K562 (cell line): ENCODE measurements around the gene PDZRN3. TPM values are rescaled to one million over a fixed set of nuclear protein-coding genes. Genes with fewer than 3 reads are reported as not detected.

Experiments used
- ATAC-seq: fragments of 200-7000 bp; cut with Tn5 transposase; 3 replicates; pipeline ENCODE4 v1.9.1; 2020; ENCODE audit warnings: moderate library complexity
- BruUV-seq: library from RNA; stranded (reverse); fragments of 400-500 nt; replicated peaks from 2 replicates; lab custom pipeline; 2021; lab: Mats Ljungman, UMichigan
- CTCF ChIA-PET: fragments of 300-600 bp; formaldehyde crosslinking; extraction: SDS; loops from one replicate; lab custom pipeline; 2021; ENCODE audit warnings: low intra/inter-chr PET ratio; lab: Yijun Ruan, JAX
- POLR2A ChIA-PET: fragments of 300-600, 350-650 bp; sonication (Branson Sonifier 250); formaldehyde crosslinking; extraction: SDS; loops from one replicate; lab custom pipeline; 2021; ENCODE audit warnings: antibody characterized with exemption, inconsistent platforms; lab: Yijun Ruan, JAX
- DNase-seq, 4 experiments: peaks; one replicate each; pipeline versions ENCODE4 v3.0.0 to v3.0.0-alpha.2; 2011 to 2018; ENCODE audit warnings: low spot score in 3 of 4, mixed read lengths in 3 of 4; ENCODE audit errors: extremely low read depth in 1 of 4
- FAIRE-seq: peaks from 2 replicates; lab custom pipeline; 2011; peaks lifted over from hg19 to GRCh38; lab: Jason Lieb, UNC
- H2AFZ ChIP-seq: 2 replicates; pipeline ENCODE4 v1.6.0; 2011; ENCODE audit warnings: low read depth, low read length, control low read depth, inconsistent platforms
- H3K27ac ChIP-seq: fragments of 200-600 bp; 3 replicates; pipeline ENCODE4 v1.8.0; 2011; ENCODE audit warnings: low read depth, mild to moderate bottlenecking, control low read depth, inconsistent platforms, low read length, moderate library complexity, mixed read lengths; ENCODE audit errors: extremely low read depth
- H3K27me3 ChIP-seq, 2 experiments: fragments of 300-600 bp in 1 of 2; 2 replicates in 1 of 2; 3 replicates in 1 of 2; pipeline versions ENCODE4 v1.6.0 to v1.8.0; 2011; ENCODE audit warnings: inconsistent platforms in 2 of 2, low read length in 2 of 2, mild to moderate bottlenecking in 1 of 2, mixed read lengths in 1 of 2, moderate library complexity in 1 of 2; ENCODE audit not compliant: control insufficient read depth in 2 of 2, insufficient read depth in 2 of 2
- H3K36me3 ChIP-seq: fragments of 300-600 bp; 3 replicates; pipeline ENCODE4 v1.8.0; 2011; ENCODE audit warnings: mild to moderate bottlenecking, low read length, inconsistent platforms; ENCODE audit not compliant: control insufficient read depth, insufficient read depth
- H3K4me1 ChIP-seq, 2 experiments: fragments of 200-600 bp in 1 of 2; replicated peaks in 1 of 2; 2 replicates in 1 of 2; 3 replicates in 1 of 2; pipeline versions ENCODE4 v1.5.1 to v1.8.0; 2011; ENCODE audit warnings: inconsistent platforms in 2 of 2, low read length in 2 of 2, mild to moderate bottlenecking in 1 of 2, mixed read lengths in 1 of 2, moderate library complexity in 1 of 2; ENCODE audit not compliant: control insufficient read depth in 2 of 2, insufficient read depth in 2 of 2
- H3K4me2 ChIP-seq: 2 replicates; pipeline ENCODE4 v1.6.1; 2011; ENCODE audit warnings: low read length, control low read depth, inconsistent platforms, mixed read lengths; ENCODE audit not compliant: insufficient read depth
- H3K4me3 ChIP-seq: fragments of 200-600 bp; sonication (generic), shearing (Covaris generic); 2 replicates; pipeline ENCODE4 v1.5.1; 2016; ENCODE audit warnings: control low read depth, inconsistent platforms
- H3K79me2 ChIP-seq: fragments of 200-600 bp; 3 replicates; pipeline ENCODE4 v1.8.0; 2011; ENCODE audit warnings: low read length, inconsistent platforms; ENCODE audit not compliant: control insufficient read depth, insufficient read depth
- H3K9ac ChIP-seq, 2 experiments: 2 replicates each; pipeline versions ENCODE4 v1.6.0 to v1.6.1; 2011; ENCODE audit warnings: low read depth in 2 of 2, low read length in 2 of 2, control low read depth in 1 of 2, inconsistent platforms in 1 of 2, mild to moderate bottlenecking in 1 of 2, mixed read lengths in 1 of 2; ENCODE audit not compliant: insufficient read depth in 1 of 2
- H3K9me1 ChIP-seq: one replicate; pipeline ENCODE4 v1.6.0; 2011; ENCODE audit warnings: inconsistent platforms, mild to moderate bottlenecking, low read length, moderate library complexity; ENCODE audit not compliant: control insufficient read depth, insufficient read depth
- H3K9me3 ChIP-seq: replicated peaks from 2 replicates; pipeline ENCODE4 v1.5.1; 2011; ENCODE audit warnings: low read depth, low read length, inconsistent platforms; ENCODE audit not compliant: control insufficient read depth, insufficient read depth
- H4K20me1 ChIP-seq: replicated peaks from 2 replicates; pipeline ENCODE4 v1.6.1; 2011; ENCODE audit warnings: low read length, inconsistent platforms, mixed read lengths; ENCODE audit not compliant: control insufficient read depth, insufficient read depth
- CXXC5 ChIP-seq: fragments of 250-450 bp; sonication (Bioruptor Pico); IDR thresholded peaks from 2 replicates; pipeline ENCODE4 v1.8.0; 2022; ENCODE audit warnings: inconsistent platforms, mild to moderate bottlenecking, moderate library complexity
- FOS ChIP-seq: IDR thresholded peaks from 3 replicates; pipeline ENCODE4 v1.6.1; 2011; ENCODE audit not compliant: insufficient read length; ENCODE audit errors: extremely low read depth
- HNRNPK ChIP-seq: fragments of 200-400 bp; formaldehyde crosslinking; IDR thresholded peaks from one replicate; pipeline ENCODE4 v1.6.1; 2018; ENCODE audit warnings: mild to moderate bottlenecking, low read depth, low read length; ENCODE audit not compliant: poor library complexity, severe bottlenecking
- IRF9 ChIP-seq: fragments of 450-650 bp; IDR thresholded peaks from 2 replicates; pipeline ENCODE4 v1.6.1; 2016; ENCODE audit warnings: missing biosample characterization, missing genetic modification characterization
- KLF6 ChIP-seq: fragments of 250-450 bp; sonication (Bioruptor Pico); IDR thresholded peaks from 2 replicates; pipeline ENCODE4 v1.4.0; 2020; ENCODE audit warnings: mild to moderate bottlenecking, moderate library complexity, borderline replicate concordance
- NFRKB ChIP-seq: fragments of 450-650 bp; IDR thresholded peaks from 2 replicates; pipeline ENCODE4 v1.6.1; 2016; ENCODE audit warnings: low read depth
- NR2C1 ChIP-seq, 2 experiments: fragments of 450-650 bp; IDR thresholded peaks; 2 replicates each; pipeline ENCODE4 v1.6.1; 2017; ENCODE audit warnings: mild to moderate bottlenecking in 2 of 2, antibody characterized with exemption in 1 of 2, inconsistent platforms in 1 of 2, missing compliant biosample characterization in 1 of 2, missing genetic modification characterization in 1 of 2
- PHF20 ChIP-seq: fragments of 450-650 bp; IDR thresholded peaks from 2 replicates; pipeline ENCODE4 v1.6.1; 2018; ENCODE audit not compliant: partially characterized antibody
- PHF8 ChIP-seq: fragments of 200-600 bp; sonication (generic); IDR thresholded peaks from 2 replicates; pipeline ENCODE4 v1.6.1; 2012; ENCODE audit warnings: mixed run types, mild to moderate bottlenecking, inconsistent platforms, low read length, moderate library complexity, borderline replicate concordance
- SMARCA5 ChIP-seq: fragments of 450-650 bp; IDR thresholded peaks from 2 replicates; pipeline ENCODE4 v1.6.1; 2016
- SRSF1 ChIP-seq: fragments of 200-400 bp; formaldehyde crosslinking; IDR thresholded peaks from 2 replicates; pipeline ENCODE4 v1.6.1; 2017; ENCODE audit warnings: mild to moderate bottlenecking, low read depth, low read length, moderate library complexity
- TFE3 ChIP-seq: fragments of 450-650 bp; formaldehyde crosslinking; IDR thresholded peaks from 2 replicates; pipeline ENCODE4 v1.4.0; 2020; ENCODE audit warnings: mild to moderate bottlenecking, mixed read lengths
- YBX1 ChIP-seq: fragments of 450-650 bp; IDR thresholded peaks from 2 replicates; pipeline ENCODE4 v1.7.1; 2016; ENCODE audit warnings: mild to moderate bottlenecking
- ZNF589 ChIP-seq: fragments of 200-800 bp; sonication (Bioruptor generic); IDR thresholded peaks from 2 replicates; pipeline ENCODE4 v1.6.1; 2016; ENCODE audit warnings: low read depth, missing genetic modification characterization, missing compliant biosample characterization
- WGBS: fragments of 100-300 bp; shearing (Covaris generic); methylation state at CpG from one replicate; pipeline ENCODE4 v1.1.6; 2016; ENCODE audit warnings: low coverage, mixed read lengths; ENCODE audit not compliant: insufficient coverage; ENCODE audit errors: missing lambda C conversion rate; 5-methylcytosine and 5-hydroxymethylcytosine counted together
- in situ Hi-C: fragments of 300-500 bp; cut with MboI; formaldehyde crosslinking; loops from 4 replicates; pipeline ENCODE4 v1.15.0; 2018; ENCODE audit warnings: inconsistent platforms, mixed read lengths
- intact Hi-C: fragments of 100-400 bp; cut with micrococcal nuclease; formaldehyde crosslinking; loops from 2 replicates; pipeline ENCODE4 v1.14.2; 2022
- polyA plus RNA-seq, 8 experiments: library from polyadenylated mRNA; depleted of rRNA in 4 of 8; stranded (reverse) in 5 of 8; unstranded in 3 of 8; fragments of >200 nt; fragmentation: Nextera tagmentation in 2 of 8; fragmentation: Illumina TruSeq in 1 of 8; extraction: Ambion mirVana in 2 of 8; extraction: Trizol in 1 of 8; gene quantifications; 2 replicates each; pipeline versions ENCODE4 v1.2.1 to v1.2.3, GENCODE V29; 2011 to 2014; ENCODE audit warnings: inconsistent platforms in 1 of 8, missing spikeins in 1 of 8
- total RNA-seq, 7 experiments: library from RNA; depleted of rRNA in 6 of 7; stranded (reverse); fragments of >200 nt in 6 of 7; fragmentation: Illumina TruSeq in 2 of 7; extraction: Trizol in 2 of 7; gene quantifications; 2 replicates each; pipeline versions ENCODE4 v1.2.1 to v1.2.3, GENCODE V29; 2011 to 2021; ENCODE audit warnings: low replicate concordance in 1 of 7
- TF ChIP-seq, protein P1 (sequence below): fragments of 450-650 bp; IDR thresholded peaks from 2 replicates; pipeline ENCODE4 v1.6.1; 2016; ENCODE audit warnings: antibody characterized with exemption

Gene PDZRN3
- total and polyA plus RNA-seq, 9 of the 15 experiments (the other 6 are each of a cell fraction or from before 2014, with no cell fraction given): 0.16 TPM; not detected in 8

DNA sequence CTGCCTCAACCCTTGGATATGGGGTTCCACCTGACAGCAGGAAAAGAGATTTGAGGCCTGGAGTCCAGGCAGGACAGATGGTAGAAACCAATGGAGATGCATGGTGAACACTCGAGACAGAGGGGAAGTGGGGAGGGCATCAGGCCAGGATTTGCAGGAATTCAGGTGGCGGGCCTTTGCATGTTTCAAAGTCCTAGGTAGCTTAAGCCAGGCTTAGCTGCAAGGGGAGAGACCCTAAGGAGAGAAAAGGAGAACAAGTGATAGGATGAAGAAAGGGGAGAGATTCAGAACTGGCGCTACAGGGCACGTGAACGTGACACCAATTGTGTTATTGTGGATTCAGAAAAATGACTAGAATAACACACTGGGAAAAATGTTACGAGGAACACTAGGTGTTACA lies 182.6 kb downstream of the PDZRN3 start (continued):
- TF ChIP-seq SRSF1: no peak
- no peak for TF ChIP-seq YBX1
- TF ChIP-seq HNRNPK: no peak
- TF ChIP-seq, all 486 proteins: peak for 0

DNA sequence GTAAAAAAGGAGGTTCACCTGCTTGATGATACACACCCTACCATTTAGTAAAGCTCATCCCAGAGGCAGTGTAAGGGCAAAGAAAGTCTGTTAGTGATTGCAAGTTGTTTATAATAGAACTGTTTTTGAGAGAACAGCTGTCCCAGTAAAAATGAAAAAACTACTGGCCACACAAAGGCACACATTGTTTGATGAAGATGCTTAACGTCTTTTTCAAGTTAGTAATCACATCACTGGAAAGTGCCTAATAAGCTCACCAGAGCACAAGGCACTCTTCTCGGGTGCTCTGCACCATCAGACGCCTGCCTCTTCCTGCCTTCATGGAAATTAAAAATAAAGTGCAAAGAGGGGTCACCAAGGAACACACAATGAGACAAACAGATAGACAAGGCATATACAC lies 186.9 kb downstream of the PDZRN3 start:
- no peak for DNase-seq
- no peak for ATAC-seq
- ChIA-PET CTCF (interaction anchor here (0.6 kb wide), 1 partner anchor 499 kb away, joined by 4 read pairs; no protein-coding TSS in a partner anchor), POLR2A (no interaction called here)
- no TSS peak for BruUV-seq
- FAIRE-seq: no peak
- H3K9me1 ChIP-seq: no peaks in the 10 kb centered on the region
- H2AFZ ChIP-seq: no peak overlapping the region
- H3K4me3 ChIP-seq: no peak overlapping the region
- in situ Hi-C loops: no loop called here
- peaks cover 0 to 17% of the 10 kb centered on the region in 2 experiments; a peak in 3 of 5 replicates for H3K27me3 ChIP-seq
- H3K9me3 ChIP-seq: no peaks in the 10 kb centered on the region
- no peak for TF ChIP-seq YBX1
- no peak for TF ChIP-seq NR2C1 (IDR thresholded peaks at IDR 0.05)
- TF ChIP-seq NR2C1 (tag; IDR thresholded peaks at IDR 0.05): no peak
- no peak for TF ChIP-seq KLF6 (CRISPR knock-in tag)
- no peak for TF ChIP-seq FOS
- TF ChIP-seq, protein P1, sequence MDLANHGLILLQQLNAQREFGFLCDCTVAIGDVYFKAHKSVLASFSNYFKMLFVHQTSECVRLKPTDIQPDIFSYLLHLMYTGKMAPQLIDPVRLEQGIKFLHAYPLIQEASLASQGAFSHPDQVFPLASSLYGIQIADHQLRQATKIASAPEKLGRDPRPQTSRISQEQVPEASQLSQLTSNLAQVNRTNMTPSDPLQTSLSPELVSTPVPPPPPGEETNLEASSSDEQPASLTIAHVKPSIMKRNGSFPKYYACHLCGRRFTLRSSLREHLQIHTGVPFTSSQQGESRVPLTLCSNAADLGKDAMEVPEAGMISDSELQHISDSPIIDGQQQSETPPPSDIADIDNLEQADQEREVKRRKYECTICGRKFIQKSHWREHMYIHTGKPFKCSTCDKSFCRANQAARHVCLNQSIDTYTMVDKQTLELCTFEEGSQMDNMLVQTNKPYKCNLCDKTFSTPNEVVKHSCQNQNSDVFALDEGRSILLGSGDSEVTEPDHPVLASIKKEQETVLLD: no peak
- TF ChIP-seq IRF9: no peak
- no peak for TF ChIP-seq PHF20
- TF ChIP-seq CXXC5 (CRISPR knock-in tag): no peak
- TF ChIP-seq NFRKB: no peak
- TF ChIP-seq SMARCA5: no peak
- TF ChIP-seq TFE3 (CRISPR knock-in tag): no peak
- TF ChIP-seq ZNF589 (CRISPR knock-in tag): no peak
- no peak for TF ChIP-seq PHF8
- TF ChIP-seq, all 486 proteins: peak for 0
- intact Hi-C loops: no loop called here
- Histone ChIP-seq H3K4me1 (no peaks in the 10 kb centered on the region), H3K9ac (no peak overlapping the region), H3K79me2 (no peaks in the 10 kb centered on the region), H3K36me3 (no peaks in the 10 kb centered on the region), H4K20me1 (no peaks in the 10 kb centered on the region; the same call in 1 of the 2 replicates), H3K4me2 (no peak overlapping the region), H3K27ac (no peak overlapping the region)
- WGBS: 0% methylated on average over 3 of the region's 3 CpGs
